Neural progenitor cell (in vitro differentiated cells): ENCODE data around the gene OPCML.

Source experiments
- CTCF ChIP-seq: fragments of 200-600 bp; sonication (generic); IDR thresholded peaks from 2 replicates; pipeline ENCODE4 v1.5.1; 2017; ENCODE audit warnings: antibody characterized with exemption, mild to moderate bottlenecking
- EZH2 ChIP-seq: fragments of 200-600 bp; sonication (generic); IDR thresholded peaks from 2 replicates; pipeline ENCODE4 v1.6.1; 2017; ENCODE audit warnings: antibody characterized with exemption, mild to moderate bottlenecking, moderate library complexity
- EZH2phosphoT487 ChIP-seq: fragments of 200-600 bp; sonication (generic); IDR thresholded peaks from 2 replicates; pipeline ENCODE4 v1.6.1; 2017; ENCODE audit warnings: antibody characterized with exemption

GRCh38 chr11:133040289-133040900, 491.9 kb downstream of the OPCML start:
- TF ChIP-seq CTCF (no peak), EZH2phosphoT487 (no peak), EZH2 (no peak)
